ENCODE results near the gene CAB39.

DNA sequence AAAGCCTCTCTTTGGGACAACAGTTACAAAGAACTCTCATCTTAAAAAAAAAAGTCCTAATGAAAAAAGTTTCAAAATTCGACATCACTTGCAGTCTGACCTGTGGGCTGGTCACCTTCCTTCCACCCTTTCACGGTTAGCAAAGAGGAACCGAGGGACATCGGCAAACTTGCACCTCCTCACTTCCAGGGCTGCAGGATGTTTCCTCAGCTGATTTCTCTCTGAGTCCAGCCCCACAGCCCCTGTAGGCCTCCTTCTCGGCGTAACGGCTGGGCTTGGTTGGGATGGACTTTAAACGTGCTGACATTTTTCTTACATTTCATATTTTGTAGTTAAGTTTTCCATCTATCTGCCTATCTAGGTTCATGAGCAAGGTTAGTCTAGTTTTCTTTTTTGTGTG, 5.7 kb upstream of the CAB39 start:
- TF ChIP-seq, protein P1, sequence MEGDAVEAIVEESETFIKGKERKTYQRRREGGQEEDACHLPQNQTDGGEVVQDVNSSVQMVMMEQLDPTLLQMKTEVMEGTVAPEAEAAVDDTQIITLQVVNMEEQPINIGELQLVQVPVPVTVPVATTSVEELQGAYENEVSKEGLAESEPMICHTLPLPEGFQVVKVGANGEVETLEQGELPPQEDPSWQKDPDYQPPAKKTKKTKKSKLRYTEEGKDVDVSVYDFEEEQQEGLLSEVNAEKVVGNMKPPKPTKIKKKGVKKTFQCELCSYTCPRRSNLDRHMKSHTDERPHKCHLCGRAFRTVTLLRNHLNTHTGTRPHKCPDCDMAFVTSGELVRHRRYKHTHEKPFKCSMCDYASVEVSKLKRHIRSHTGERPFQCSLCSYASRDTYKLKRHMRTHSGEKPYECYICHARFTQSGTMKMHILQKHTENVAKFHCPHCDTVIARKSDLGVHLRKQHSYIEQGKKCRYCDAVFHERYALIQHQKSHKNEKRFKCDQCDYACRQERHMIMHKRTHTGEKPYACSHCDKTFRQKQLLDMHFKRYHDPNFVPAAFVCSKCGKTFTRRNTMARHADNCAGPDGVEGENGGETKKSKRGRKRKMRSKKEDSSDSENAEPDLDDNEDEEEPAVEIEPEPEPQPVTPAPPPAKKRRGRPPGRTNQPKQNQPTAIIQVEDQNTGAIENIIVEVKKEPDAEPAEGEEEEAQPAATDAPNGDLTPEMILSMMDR (IDR thresholded peaks at IDR 0.05 in 8 of 11, conservative IDR thresholded peaks at IDR 0.05 in 3 of 11) = no peak
- TF ChIP-seq POLR2AphosphoS5 (IDR thresholded peaks at IDR 0.05) = no peak
- no peak for TF ChIP-seq POLR2A (IDR thresholded peaks at IDR 0.05)

Data from spleen (tissue), 7 donors.